GM23338 (cell line): ENCODE results near the gene PRKD1. TPM values are rescaled to one million over a fixed set of nuclear protein-coding genes. Genes with fewer than 3 reads are reported as not detected.

Experiments
- ATAC-seq: fragments of 200-7000 bp; cut with Tn5 transposase; 3 replicates; pipeline ENCODE4 v1.9.1; 2020
- DNase-seq: peaks from one replicate; pipeline ENCODE4 v3.0.0-alpha.2; 2015; ENCODE audit warnings: low spot score
- H2AFZ ChIP-seq: fragments of 200-600 bp; sonication (generic); 2 replicates; pipeline ENCODE4 v1.8.0; 2016; ENCODE audit warnings: antibody characterized with exemption, mild to moderate bottlenecking, moderate library complexity
- H3F3A ChIP-seq: fragments of 200-600 bp; sonication (generic); replicated peaks from 2 replicates; pipeline ENCODE4 v1.8.0; 2017; ENCODE audit warnings: antibody characterized with exemption, mixed run types, low read depth
- H3K27ac ChIP-seq: fragments of 200-600 bp; sonication (generic); 2 replicates; pipeline ENCODE4 v1.6.1; 2016; ENCODE audit warnings: low read depth
- H3K27me3 ChIP-seq: fragments of 200-600 bp; sonication (generic); 2 replicates; pipeline ENCODE4 v1.8.0; 2016; ENCODE audit warnings: mild to moderate bottlenecking, mixed run types, moderate library complexity; ENCODE audit not compliant: insufficient read depth
- H3K36me3 ChIP-seq: fragments of 200-600 bp; sonication (generic); 2 replicates; pipeline ENCODE4 v1.8.0; 2016; ENCODE audit warnings: mild to moderate bottlenecking; ENCODE audit not compliant: insufficient read depth
- H3K4me1 ChIP-seq: fragments of 200-600 bp; sonication (generic); 2 replicates; pipeline ENCODE4 v1.8.0; 2016; ENCODE audit warnings: mild to moderate bottlenecking, moderate library complexity; ENCODE audit not compliant: insufficient read depth
- H3K4me2 ChIP-seq: fragments of 200-600 bp; sonication (generic); 2 replicates; pipeline ENCODE4 v1.7.1; 2017; ENCODE audit warnings: mixed run types
- H3K4me3 ChIP-seq: fragments of 200-600 bp; sonication (generic); 2 replicates; pipeline ENCODE4 v1.6.1; 2016; ENCODE audit warnings: mixed run types
- H3K79me2 ChIP-seq: fragments of 200-600 bp; sonication (generic); replicated peaks from 2 replicates; pipeline ENCODE4 v1.8.0; 2017; ENCODE audit warnings: mild to moderate bottlenecking; ENCODE audit not compliant: insufficient read depth
- H3K9me2 ChIP-seq: fragments of 200-600 bp; sonication (generic); 2 replicates; pipeline ENCODE4 v1.8.0; 2017; ENCODE audit not compliant: insufficient read depth
- H4K20me1 ChIP-seq: fragments of 200-600 bp; sonication (generic); replicated peaks from 2 replicates; pipeline ENCODE4 v1.8.0; 2017; ENCODE audit warnings: mild to moderate bottlenecking; ENCODE audit not compliant: insufficient read depth
- H3K27ac Mint-ChIP-seq: 2 replicates; pipeline ENCODE4 v1.8.0; 2020; ENCODE audit warnings: inconsistent platforms, mild to moderate bottlenecking, moderate library complexity, mixed read lengths
- H3K27me3 Mint-ChIP-seq: 3 replicates; pipeline ENCODE4 v1.8.0; 2022; ENCODE audit warnings: low read depth, mild to moderate bottlenecking, moderate library complexity, mixed read lengths, inconsistent platforms; ENCODE audit not compliant: insufficient read depth, poor library complexity
- H3K36me3 Mint-ChIP-seq: 3 replicates; pipeline ENCODE4 v1.8.0; 2021; ENCODE audit warnings: low read depth, mild to moderate bottlenecking, inconsistent platforms, moderate library complexity, mixed read lengths
- H3K4me1 Mint-ChIP-seq: 3 replicates; pipeline ENCODE4 v1.8.0; 2020; ENCODE audit warnings: mild to moderate bottlenecking, inconsistent platforms, mixed read lengths
- H3K4me3 Mint-ChIP-seq: 3 replicates; pipeline ENCODE4 v1.8.0; 2021; ENCODE audit warnings: moderate library complexity, mild to moderate bottlenecking, inconsistent platforms, mixed read lengths
- H3K9me3 Mint-ChIP-seq: 3 replicates; pipeline ENCODE4 v1.8.0; 2020; ENCODE audit warnings: moderate library complexity, mild to moderate bottlenecking, inconsistent platforms, mixed read lengths
- CREB1 ChIP-seq: fragments of 250-450 bp; sonication (Bioruptor Pico); IDR thresholded peaks from 2 replicates; pipeline ENCODE4 v1.5.0; 2020; ENCODE audit warnings: low read depth, mild to moderate bottlenecking, moderate library complexity
- EZH2 ChIP-seq: fragments of 200-600 bp; sonication (generic); IDR thresholded peaks from one replicate; pipeline ENCODE4 v1.8.0; 2017; ENCODE audit warnings: antibody characterized with exemption, mild to moderate bottlenecking, low read depth; ENCODE audit not compliant: unreplicated experiment
- NANOG ChIP-seq: IDR thresholded peaks from 2 replicates; pipeline ENCODE4 v1.6.1; 2016; ENCODE audit warnings: antibody characterized with exemption, borderline replicate concordance
- STAT1 ChIP-seq: IDR thresholded peaks from one replicate; pipeline ENCODE4 v1.6.1; 2016; ENCODE audit warnings: antibody characterized with exemption; ENCODE audit not compliant: unreplicated experiment
- polyA plus RNA-seq: library from polyadenylated mRNA; unstranded; fragments of >200 nt; fragmentation: Nextera tagmentation; extraction: Ambion mirVana; gene quantifications from 2 replicates; pipeline ENCODE4 v1.2.1, GENCODE V29; 2016
- total RNA-seq: library from RNA; depleted of rRNA; stranded (reverse); fragments of >200 nt; shearing (Covaris generic); gene quantifications from 2 replicates; pipeline ENCODE4 v1.2.3, GENCODE V29; 2014
- TF ChIP-seq, protein P1 (sequence below): fragments of 250-450 bp; sonication (Bioruptor Pico); IDR thresholded peaks from 2 replicates; pipeline ENCODE4 v1.5.0; 2020; ENCODE audit warnings: mild to moderate bottlenecking, moderate library complexity

PRKD1 gene
- total and polyA plus RNA-seq, 2 experiments from 2014 or later: 3.1 to 9.7 TPM

DNA sequence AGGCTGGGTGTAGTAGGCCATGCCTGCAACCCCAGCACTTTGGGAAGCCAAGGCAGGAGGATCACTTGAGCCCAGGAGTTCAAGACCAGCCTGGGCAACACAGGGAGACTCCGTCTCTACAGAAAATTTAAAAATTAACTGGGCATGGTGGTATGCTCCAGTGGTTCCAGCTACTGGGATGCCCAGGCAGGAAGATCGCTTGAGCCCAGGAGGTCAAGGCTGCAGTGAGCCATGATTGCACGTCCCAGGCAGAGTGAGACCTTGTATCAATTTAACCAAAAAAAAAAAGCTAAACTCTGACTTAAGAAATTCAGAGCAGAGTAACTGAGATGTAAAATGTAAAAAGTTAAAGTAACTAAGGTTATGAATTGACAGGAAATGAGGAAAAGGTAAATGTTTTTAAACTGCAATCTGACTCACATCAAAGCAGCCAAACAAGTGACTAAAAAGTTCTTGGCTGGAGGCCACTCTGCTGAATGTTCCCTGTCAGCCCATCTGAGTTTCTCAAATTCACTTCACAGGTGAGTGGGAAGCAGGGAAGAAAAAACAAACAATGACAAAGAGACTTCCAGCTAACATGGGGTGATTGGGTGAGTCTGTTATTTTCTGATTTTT is 21.3 kb downstream of the PRKD1 start:
- ATAC-seq (peak; percentile 32; the same call in 2 of the 3 replicates), DNase-seq (no peak)
- no peaks in the 10 kb centered on the region for H3K79me2 ChIP-seq
- no peaks in the 10 kb centered on the region for H4K20me1 ChIP-seq
- H3F3A ChIP-seq: no peaks in the 10 kb centered on the region
- no peak overlapping the region for H2AFZ ChIP-seq
- no peak overlapping the region for H3K27ac ChIP-seq
- H3K4me2 ChIP-seq: no peak overlapping the region
- no peak overlapping the region for H3K4me3 Mint-ChIP-seq
- H3K27me3 Mint-ChIP-seq: peaks cover 2% of the 10 kb centered on the region
- H3K36me3 Mint-ChIP-seq: peaks cover 12% of the 10 kb centered on the region
- H3K4me1 Mint-ChIP-seq: peaks cover 8% of the 10 kb centered on the region; the same call in 2 of the 3 replicates
- peaks cover 18% of the 10 kb centered on the region for H3K9me3 Mint-ChIP-seq
- no peaks in the 10 kb centered on the region for H3K27me3 ChIP-seq
- H3K4me1 ChIP-seq: no peaks in the 10 kb centered on the region
- peak overlapping the region; percentile 78 for H3K27ac Mint-ChIP-seq
- H3K9me2 ChIP-seq: no peaks in the 10 kb centered on the region
- TF ChIP-seq EZH2 (no peak), STAT1 (no peak)
- TF ChIP-seq, protein P1, sequence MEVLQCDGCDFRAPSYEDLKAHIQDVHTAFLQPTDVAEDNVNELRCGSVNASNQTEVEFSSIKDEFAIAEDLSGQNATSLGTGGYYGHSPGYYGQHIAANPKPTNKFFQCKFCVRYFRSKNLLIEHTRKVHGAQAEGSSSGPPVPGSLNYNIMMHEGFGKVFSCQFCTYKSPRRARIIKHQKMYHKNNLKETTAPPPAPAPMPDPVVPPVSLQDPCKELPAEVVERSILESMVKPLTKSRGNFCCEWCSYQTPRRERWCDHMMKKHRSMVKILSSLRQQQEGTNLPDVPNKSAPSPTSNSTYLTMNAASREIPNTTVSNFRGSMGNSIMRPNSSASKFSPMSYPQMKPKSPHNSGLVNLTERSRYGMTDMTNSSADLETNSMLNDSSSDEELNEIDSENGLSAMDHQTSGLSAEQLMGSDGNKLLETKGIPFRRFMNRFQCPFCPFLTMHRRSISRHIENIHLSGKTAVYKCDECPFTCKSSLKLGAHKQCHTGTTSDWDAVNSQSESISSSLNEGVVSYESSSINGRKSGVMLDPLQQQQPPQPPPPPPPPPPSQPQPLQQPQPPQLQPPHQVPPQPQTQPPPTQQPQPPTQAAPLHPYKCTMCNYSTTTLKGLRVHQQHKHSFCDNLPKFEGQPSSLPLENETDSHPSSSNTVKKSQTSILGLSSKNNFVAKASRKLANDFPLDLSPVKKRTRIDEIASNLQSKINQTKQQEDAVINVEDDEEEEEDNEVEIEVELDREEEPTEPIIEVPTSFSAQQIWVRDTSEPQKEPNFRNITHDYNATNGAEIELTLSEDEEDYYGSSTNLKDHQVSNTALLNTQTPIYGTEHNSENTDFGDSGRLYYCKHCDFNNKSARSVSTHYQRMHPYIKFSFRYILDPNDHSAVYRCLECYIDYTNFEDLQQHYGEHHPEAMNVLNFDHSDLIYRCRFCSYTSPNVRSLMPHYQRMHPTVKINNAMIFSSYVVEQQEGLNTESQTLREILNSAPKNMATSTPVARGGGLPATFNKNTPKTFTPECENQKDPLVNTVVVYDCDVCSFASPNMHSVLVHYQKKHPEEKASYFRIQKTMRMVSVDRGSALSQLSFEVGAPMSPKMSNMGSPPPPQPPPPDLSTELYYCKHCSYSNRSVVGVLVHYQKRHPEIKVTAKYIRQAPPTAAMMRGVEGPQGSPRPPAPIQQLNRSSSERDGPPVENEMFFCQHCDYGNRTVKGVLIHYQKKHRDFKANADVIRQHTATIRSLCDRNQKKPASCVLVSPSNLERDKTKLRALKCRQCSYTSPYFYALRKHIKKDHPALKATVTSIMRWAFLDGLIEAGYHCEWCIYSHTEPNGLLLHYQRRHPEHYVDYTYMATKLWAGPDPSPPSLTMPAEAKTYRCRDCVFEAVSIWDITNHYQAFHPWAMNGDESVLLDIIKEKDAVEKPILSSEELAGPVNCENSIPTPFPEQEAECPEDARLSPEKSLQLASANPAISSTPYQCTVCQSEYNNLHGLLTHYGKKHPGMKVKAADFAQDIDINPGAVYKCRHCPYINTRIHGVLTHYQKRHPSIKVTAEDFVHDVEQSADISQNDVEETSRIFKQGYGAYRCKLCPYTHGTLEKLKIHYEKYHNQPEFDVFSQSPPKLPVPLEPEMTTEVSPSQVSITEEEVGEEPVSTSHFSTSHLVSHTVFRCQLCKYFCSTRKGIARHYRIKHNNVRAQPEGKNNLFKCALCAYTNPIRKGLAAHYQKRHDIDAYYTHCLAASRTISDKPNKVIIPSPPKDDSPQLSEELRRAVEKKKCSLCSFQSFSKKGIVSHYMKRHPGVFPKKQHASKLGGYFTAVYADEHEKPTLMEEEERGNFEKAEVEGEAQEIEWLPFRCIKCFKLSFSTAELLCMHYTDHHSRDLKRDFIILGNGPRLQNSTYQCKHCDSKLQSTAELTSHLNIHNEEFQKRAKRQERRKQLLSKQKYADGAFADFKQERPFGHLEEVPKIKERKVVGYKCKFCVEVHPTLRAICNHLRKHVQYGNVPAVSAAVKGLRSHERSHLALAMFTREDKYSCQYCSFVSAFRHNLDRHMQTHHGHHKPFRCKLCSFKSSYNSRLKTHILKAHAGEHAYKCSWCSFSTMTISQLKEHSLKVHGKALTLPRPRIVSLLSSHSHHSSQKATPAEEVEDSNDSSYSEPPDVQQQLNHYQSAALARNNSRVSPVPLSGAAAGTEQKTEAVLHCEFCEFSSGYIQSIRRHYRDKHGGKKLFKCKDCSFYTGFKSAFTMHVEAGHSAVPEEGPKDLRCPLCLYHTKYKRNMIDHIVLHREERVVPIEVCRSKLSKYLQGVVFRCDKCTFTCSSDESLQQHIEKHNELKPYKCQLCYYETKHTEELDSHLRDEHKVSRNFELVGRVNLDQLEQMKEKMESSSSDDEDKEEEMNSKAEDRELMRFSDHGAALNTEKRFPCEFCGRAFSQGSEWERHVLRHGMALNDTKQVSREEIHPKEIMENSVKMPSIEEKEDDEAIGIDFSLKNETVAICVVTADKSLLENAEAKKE (CRISPR knock-in tag): no peak
- H3K36me3 ChIP-seq: no peaks in the 10 kb centered on the region
- no peak overlapping the region for H3K4me3 ChIP-seq

DNA sequence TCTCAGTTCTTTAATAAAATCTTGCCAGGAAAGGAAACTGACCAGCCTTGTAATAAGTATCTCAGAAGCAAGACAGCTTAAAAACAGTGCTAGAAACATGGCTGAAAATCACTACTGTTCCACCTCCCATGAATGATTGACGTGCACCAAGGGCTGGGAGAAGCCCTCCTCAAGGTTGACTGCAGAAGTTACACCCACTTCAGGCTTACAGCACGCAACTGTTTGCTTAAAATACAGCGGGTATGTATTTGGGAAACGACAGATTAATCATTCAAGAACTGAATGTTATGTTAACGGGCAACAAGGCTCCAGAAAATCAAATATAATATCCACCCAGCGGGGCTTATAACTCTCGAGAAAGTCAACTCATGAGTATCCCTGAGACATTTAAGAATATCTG is 22.1 kb downstream of the PRKD1 start:
- H3K27ac Mint-ChIP-seq: no peak overlapping the region
- H3K4me3 Mint-ChIP-seq: no peak overlapping the region
- ATAC-seq (no peak), DNase-seq (no peak)
- H2AFZ ChIP-seq: no peak overlapping the region
- H3K36me3 ChIP-seq: no peaks in the 10 kb centered on the region
- H3K4me3 ChIP-seq: no peak overlapping the region
- peaks cover 2% of the 10 kb centered on the region for H3K27me3 Mint-ChIP-seq
- H3F3A ChIP-seq: no peaks in the 10 kb centered on the region
- H3K27me3 ChIP-seq: no peaks in the 10 kb centered on the region
- TF ChIP-seq CREB1 (CRISPR knock-in tag) (no peak), EZH2 (no peak), NANOG (no peak), STAT1 (no peak)
- TF ChIP-seq, protein P1 (CRISPR knock-in tag): no peak
- H3K9me3 Mint-ChIP-seq: peaks cover 18% of the 10 kb centered on the region
- no peak overlapping the region for H3K4me2 ChIP-seq
- H3K4me1 Mint-ChIP-seq: peaks cover 8% of the 10 kb centered on the region; the same call in 2 of the 3 replicates
- no peaks in the 10 kb centered on the region for H4K20me1 ChIP-seq
- no peak overlapping the region for H3K27ac ChIP-seq
- no peaks in the 10 kb centered on the region for H3K4me1 ChIP-seq
- H3K9me2 ChIP-seq: no peaks in the 10 kb centered on the region
- H3K79me2 ChIP-seq: no peaks in the 10 kb centered on the region
- peaks cover 12% of the 10 kb centered on the region for H3K36me3 Mint-ChIP-seq
